ENCODE results near the gene PKHD1.

PKHD1 gene, protein sequence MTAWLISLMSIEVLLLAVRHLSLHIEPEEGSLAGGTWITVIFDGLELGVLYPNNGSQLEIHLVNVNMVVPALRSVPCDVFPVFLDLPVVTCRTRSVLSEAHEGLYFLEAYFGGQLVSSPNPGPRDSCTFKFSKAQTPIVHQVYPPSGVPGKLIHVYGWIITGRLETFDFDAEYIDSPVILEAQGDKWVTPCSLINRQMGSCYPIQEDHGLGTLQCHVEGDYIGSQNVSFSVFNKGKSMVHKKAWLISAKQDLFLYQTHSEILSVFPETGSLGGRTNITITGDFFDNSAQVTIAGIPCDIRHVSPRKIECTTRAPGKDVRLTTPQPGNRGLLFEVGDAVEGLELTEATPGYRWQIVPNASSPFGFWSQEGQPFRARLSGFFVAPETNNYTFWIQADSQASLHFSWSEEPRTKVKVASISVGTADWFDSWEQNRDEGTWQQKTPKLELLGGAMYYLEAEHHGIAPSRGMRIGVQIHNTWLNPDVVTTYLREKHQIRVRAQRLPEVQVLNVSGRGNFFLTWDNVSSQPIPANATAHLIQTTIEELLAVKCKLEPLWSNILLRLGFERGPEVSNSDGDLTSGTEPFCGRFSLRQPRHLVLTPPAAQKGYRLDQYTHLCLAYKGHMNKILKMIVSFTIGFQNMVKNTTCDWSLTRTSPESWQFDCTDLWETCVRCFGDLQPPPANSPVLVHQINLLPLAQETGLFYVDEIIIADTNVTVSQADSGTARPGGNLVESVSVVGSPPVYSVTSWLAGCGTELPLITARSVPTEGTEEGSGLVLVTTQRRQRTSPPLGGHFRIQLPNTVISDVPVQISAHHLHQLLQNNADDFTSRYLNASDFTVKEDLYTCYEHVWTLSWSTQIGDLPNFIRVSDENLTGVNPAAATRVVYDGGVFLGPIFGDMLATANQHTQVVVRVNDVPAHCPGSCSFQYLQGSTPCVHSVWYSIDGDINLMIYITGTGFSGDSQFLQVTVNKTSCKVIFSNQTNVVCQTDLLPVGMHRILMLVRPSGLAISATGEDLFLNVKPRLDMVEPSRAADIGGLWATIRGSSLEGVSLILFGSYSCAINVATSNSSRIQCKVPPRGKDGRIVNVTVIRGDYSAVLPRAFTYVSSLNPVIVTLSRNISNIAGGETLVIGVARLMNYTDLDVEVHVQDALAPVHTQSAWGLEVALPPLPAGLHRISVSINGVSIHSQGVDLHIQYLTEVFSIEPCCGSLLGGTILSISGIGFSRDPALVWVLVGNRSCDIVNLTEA (N-terminal part only)

DNA sequence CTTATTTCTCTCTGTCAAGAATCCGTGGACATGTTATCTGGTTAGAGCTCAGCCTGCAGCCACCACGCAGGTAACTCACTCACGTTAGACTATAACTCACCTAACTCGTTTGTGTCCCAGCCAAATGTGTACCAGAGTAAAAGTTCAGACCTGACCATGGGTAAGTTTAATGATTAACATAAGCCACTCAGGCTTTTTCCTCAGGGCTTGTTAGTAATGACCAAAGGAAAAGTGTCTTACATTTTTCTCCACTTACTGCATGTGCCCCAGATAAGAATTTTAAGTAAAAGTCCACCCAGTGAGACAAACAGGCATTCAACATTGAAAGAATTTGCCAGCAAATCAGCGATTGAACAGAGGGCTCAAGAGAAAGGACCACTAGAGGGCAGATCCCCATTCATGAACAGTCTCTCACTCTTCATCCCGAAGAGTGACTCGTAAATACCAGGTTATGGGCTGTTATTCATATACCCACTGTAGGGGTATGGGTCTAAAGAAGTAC lies at the start of gene PKHD1:
TSS of gene PKHD1 (minus strand) at position 116 of the 502 bp plus-strand sequence. CDS start 2,680 bp downstream, outside the sequence.
- DNase-seq: no peak

DNA sequence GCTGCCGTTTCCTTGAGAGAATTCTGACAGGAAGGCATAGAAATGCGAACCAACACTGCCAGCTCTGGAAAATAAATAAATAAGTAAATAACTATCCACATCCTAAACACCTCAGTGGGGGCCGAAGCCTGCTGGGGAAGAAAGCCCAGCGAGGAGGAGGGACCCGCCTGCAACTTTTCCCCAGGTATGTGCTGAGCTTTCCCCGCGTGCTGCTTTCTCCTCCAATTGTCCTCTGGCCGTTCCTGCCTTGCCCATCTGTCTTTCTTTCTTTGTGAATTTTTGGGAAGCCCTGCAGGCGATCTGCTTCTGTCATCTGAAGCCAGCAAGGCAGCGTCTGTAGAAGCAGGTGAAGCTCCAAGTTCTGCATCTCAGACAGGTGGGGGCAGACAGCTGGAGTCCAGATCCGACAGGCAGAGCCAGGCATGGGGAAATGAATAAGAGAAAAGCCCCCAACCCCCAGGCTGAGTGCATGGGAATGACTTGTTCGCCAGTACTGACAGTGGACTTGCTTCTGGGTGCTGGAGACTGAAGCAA lies 49.6 kb upstream of the PKHD1 start:
- no peak for DNase-seq

DNA sequence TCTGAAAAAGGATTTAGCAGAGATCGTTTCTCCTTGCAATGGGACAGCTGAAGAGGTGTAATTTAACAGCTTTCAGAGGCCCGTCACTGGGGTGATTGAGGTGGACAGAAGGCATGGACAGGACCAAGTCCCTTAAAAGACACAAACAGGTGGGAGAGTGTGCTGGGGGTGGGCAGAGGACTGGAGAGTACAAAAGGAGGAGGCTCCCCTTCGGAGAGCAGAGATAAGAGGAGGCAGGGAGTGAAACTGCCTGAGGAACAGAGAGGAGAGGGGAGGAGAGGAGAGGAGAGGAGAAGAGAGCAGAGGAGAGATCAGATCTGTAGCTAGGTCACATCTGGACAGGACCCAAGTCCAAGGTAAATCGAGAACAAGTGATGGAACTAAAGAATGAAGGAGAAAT lies 48.6 kb upstream of the PKHD1 start:
- DNase-seq: no peak

DNA sequence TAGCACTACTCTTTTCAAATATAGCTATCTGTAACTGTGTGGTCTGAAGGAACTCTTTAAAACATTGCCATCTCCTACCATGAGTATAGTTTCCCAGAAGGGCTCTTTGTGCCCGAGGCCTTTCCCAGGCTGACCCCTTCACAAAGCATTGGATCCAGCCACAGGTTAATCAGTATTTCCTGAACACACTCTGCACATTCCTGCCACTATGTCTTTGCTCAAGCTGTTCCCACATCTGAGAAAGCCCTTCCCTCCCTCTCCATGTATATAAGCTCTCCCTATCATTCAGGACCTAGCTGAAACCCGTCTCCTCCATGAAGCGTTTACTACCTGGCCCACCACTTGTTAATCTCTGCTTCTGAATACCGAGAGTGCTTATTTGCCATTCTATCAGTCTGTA lies 47.8 kb upstream of the PKHD1 start:
- DNase-seq: no peak

DNA sequence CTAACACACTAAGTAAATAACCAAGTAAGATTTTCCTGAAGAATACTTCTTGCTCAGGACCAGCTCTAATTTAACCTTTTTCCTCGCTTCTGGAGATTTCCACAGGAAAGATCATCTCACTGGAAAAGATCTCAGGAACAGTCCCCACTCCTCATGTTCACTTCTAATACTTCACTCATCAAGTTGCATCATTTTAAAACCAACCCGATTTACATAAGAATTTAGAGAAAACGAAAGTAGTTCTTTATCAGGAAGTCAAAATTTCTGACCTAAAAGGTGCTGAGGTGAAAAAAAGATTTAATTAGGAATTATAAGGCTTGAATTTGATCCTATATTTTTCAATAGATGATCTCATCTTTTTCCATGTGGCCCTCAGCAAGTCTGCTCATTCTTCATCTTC lies 46.6 kb upstream of the PKHD1 start:
- DNase-seq: no peak

DNA sequence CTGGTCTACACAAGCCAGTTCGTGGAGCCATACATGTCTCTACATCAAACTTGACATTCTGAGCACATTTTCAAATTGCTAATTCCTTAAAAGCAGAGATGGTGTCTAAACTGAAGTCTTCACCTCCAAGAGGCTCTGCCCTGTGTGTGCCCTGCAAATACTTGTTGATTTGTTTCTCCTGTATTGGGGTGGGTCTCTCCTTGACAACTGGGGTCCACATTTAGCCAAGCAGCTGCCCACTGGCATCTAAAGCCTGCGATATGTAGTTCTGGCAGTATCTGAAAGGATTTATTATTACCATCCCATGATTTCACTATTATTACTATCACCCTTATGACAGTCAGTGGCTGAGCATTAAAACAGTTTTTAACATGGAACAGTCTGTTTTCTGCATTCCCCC lies 45.9 kb upstream of the PKHD1 start:
- no peak for DNase-seq

DNA sequence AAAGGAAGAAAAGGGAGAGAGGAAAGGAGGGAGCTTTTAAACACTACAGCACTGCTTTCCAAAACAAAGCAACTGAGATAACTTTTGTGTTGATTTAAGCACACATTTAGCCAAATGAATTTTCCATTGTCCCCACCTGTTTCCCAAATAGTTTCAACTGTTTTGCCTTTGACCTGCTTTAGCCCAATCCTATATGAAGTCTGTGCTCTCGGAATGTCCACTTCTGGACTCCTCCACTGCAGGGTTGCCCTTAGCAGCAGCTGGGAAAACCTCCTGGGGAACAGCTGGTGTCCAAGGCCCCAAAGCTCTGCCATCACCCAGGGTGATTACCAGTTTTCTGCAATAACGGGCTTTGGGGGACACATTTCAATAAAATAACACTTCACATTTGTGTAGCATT lies 44.9 kb upstream of the PKHD1 start:
- DNase-seq: no peak

DNA sequence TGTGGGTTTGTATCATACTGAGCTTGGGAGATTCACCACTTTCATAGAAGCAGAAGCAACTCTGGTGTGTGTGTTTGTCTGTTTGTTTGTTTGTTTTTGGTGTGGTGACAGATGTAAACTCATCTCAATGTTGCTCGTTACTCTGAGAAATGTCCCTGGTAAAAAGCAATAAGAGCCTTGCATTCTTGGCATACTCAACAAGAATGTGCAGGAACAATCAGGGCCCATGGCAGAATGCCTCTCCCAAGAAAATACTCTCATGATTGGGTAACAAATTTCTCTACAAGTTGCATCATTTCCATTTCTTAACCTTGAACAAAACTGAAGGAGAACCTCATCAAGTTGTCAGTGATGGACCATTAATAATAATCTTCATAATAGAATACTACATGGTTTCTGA lies 43.0 kb upstream of the PKHD1 start:
- no peak for DNase-seq

DNA sequence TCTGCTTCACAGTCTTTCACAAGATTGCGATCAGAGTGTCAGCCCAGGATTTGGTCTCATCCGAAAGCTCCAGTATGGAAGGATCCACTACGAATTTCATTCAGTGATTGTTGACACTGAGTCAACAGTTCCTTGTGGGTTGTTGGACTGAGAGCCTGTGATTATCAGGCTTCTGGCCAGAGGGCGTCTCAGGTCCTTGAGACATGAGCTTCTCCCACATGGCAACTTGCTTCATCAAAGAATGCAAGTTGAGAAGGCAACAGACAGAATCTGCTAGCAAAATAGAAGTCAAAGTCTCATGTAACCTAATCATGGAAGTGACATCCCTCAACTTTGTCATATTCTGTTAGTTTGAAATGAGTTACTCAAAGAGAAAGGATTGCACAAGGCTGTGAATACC lies 40.5 kb upstream of the PKHD1 start:
- DNase-seq: no peak

DNA sequence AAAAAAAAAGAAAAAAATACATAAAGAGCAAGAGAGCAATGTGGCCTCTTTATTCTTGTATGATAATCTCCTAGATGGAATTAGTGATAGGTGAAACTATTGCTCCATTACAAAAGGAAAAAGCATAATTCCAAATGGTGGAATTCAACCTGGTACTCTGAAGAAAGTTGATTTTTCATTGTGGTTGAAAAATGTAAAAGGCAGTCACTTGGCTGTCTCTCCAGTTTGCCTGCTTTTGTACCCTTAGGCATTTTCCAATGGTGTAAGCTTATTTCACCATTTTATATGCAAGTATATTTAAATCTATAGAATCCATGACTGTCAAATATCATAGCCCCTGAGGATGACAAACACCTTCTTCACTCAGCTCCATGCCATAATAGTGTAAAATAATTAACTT lies 38.8 kb upstream of the PKHD1 start:
- DNase-seq: no peak

DNA sequence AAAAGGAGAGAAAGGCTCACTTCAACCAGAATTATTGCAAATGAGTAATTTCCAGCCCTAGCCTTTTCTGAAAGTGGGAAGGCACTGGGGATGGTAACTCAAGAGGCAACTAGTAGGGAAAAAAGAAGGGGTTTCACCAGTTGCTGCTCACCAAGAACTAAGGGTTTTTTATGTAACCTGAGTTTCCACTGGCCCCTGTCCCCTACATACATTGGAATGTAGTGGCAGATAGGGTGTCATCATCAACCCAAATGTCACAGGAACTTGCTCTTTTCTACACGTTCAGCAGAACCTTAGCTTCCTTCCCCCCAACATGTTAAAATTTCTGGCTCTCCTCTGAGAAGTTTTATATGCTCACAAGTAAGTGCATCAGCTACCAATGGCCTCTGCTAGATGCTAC lies 38.2 kb upstream of the PKHD1 start:
- no peak for DNase-seq

DNA sequence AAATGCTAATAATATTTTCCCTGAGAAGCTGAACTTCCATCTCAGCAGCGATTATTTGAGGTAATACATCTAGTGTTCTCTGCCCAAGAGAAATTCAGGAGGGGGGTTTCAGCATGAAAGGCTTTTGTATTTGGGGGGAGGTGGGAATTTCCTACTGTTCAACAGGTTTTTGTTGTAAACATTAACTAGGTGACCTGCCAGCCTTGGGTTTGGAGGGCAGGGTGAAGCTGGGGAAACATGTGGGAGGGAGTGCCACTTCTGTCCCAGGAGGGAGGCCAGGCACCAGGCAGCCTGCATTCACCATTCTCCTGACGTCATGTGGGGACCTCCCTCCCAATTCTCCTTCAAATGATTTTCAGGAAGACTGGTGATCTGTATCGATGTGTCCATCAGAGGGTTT lies 37.7 kb upstream of the PKHD1 start:
- DNase-seq: no peak

DNA sequence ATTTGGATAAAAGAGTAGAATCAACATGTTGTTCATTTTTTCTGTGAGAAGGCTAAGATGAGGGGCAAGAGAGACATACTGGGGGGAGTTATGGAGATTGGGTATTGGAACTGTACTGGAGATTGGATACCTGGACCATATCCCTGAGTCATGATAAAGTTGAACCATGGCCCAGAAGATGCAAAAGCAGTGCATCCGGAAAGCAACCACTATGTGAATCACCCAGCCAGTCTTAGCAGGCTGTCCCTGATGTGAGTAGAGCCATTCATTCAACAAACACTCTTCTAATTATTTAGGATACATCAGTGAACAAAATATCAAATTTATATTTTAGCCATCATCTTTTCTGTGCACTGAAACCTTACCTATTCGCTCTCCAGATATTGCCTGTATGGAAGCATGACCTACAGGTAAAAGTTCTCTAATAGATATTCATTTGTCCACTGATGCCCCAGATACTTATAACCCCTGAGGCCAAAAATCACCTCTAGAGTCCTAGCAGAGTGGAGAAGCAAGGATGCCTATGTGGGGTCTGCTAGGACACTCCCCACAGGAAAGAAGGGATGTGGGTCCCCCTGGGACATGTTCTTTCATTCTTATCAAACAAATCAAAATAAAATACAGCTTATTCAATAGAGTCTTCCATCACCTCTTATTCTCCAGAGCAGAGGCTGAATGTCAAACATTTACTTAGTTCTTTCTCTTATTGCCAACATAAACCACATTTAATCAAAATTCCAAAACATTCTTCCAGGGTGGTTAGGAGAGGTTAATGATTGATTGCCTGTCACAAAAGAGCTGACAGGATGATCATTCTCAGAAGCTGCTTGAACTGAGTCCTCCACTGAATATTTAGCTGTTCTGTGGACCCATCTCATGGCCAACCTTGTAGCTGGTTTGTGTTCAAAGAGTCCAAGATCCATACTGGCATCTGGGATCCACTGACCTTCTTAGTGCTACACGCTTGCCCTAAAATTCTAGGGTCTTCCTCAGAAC lies 37.0 kb upstream of the PKHD1 start:
- no peak for DNase-seq

DNA sequence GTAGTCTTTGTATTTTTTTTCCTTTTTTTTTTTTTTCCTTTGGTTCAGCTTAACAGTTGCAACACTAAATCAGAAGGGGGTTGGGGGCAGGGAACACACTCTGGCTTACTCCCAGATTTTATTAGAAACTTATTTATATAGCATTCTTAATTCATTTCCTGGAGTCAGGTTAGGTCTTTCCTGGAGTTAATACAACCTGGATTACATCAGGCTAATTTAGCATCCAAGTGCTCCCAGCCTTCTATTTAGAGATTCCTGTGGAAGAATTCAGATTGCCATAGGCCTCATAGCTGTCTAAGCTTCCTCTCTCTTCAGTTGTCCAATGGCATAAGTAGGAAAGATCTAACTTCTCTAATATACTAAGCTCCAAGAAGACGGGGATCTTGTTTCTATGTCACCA lies 35.8 kb upstream of the PKHD1 start:
- DNase-seq: no peak

DNA sequence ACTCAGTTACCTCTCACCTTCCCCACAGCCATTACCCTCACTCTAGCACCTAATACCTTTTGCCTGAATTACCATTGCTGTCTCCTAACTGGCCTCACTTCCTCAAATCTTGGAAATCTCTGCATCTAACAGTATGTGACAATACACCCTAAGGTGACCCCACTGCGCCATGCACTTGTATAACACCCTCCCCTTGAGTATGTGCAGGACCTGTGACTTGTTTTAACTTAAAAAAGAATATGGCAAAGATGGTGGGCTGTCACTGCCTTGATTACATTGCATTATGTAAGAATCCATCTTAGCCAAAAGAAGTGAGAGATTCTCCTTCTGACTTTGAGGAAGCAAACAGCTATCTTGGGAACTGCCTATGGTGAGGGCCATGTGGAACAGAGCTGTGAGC lies 29.9 kb upstream of the PKHD1 start:
- no peak for DNase-seq

DNA sequence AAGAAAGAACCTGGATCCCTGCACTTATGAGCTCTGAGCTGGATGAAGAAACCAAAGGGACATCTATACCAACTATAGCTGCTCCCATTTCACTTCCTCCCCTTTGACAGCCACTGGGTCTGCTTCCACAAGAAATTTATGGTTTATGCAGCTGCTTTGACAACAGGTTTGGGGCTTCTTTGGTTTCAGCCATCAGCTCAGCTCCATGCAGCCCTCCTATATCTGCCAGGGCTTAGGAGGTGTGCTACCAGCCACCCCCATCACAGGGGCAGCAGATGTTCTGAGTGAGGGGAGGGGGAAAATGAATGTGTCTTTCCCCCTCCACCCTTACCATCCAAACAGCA lies 29.2 kb upstream of the PKHD1 start:
- no peak for DNase-seq

DNA sequence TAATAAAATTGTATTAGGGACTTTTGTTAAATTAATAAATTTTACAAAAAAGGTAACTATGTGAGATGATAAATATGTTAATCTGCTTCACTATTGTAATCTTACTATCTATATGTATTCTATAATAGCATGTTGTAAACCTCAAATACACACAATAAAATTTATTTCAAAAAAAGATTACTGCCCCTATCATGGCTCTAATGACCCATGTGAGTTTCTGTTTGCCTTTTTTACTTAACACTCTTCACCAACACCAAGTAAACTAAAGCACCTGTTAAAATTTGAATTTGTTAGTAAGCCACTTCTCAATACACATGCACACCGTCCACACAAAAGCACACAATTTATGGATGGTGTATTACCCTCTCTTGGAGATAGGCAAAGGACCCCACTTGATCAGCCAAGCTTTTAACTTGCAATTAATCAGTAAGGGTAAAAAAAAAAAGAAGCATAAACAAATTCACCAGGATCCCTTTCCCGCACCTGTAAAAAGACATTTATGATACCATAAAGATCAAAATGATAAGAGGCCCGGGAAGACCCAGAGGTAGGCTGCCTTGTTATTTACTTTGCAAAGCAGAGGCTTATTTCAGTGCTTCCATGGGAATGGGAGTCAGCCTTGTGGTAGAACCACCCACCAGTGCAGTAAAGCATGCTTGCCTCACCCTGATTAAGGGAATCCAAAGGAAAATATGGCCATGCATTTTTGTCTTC lies 28.6 kb upstream of the PKHD1 start:
- DNase-seq: no peak

DNA sequence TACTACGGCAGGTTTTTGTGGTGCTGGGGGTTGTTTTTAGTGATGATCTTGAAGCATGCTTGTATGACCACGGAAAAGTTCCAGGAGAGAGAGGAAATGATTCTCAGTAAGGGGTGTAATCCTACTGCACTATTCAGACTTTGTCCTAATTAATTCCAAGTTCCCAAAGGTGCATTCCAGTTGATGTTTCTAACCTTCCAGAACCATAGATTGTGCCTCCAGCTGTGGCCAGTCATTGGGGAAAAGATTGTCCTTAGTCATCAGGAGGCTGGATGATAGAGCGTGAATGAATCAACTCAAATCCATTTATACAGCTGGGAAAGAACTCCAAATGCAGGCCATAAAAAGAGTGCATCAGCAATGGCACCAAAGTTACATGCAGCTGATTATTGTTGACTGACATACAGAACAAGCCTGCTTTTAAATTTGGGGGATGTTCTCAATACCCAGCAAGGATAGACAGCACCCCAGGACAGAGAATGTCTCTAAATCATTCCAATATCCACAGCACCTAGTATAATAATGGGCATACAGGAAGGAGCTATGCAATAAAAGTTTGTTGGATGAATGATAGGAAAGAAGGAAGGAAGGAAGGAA lies 27.8 kb upstream of the PKHD1 start:
- DNase-seq: no peak

DNA sequence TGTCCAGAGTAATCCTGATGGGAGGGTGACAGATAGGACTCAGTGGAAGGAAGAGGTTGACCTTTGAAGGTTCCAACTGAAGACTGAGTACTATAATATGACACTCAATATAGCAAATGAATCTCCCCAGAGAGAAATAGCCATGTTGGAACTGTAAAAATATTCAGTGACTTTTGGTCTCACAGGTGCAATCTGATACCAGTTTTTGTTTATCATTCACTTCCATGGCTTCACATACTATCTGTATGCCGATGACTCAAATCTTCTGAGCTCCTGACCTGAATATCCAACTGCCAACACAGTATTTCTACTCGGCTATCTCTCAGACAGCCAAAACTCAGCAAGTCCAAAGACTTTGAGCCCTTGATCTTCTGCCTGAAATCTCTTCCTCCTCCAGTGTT lies 21.8 kb upstream of the PKHD1 start:
- no peak for DNase-seq

DNA sequence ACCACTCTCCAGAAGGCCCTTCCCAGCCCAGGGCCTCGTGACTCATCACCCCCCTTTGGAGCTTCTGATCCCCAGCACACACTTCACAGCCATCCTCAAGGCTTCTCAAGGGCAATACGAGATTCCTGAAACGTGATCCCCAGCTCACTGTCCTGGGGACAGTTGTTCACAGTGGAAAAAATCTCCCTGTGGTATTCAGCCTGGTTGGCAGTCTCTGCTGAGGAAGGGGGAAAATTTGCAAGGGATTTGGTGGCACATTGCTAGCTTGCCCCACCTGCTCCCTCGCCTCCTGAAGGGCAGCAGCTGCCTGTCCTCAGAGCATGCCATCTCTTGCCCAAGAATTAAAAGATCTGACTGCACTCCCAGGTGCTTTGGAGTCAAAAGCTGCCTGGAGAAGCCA lies 20.7 kb upstream of the PKHD1 start:
- DNase-seq: no peak

DNA sequence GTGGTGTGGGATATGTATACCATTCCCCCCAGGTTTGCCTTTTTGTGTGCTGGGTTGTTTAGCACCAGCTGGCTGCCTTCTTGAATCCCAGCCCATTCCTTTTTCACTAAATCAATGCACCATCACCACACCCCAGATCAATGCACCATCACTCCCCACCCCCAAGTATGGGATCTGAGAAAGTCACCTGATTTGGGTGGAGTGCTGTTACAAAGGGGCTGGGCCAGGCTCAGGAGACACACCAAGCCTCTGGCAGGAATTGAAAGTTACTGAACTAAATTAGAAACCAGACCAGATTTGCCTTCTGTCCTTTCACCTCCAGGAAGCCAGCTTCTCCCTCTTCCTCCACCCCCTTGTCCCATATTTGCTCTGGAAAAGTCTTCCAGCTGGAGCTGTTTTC lies 19.6 kb upstream of the PKHD1 start:
- DNase-seq: no peak
